ENCODE measurements around the gene TH.

TH gene

DNA sequence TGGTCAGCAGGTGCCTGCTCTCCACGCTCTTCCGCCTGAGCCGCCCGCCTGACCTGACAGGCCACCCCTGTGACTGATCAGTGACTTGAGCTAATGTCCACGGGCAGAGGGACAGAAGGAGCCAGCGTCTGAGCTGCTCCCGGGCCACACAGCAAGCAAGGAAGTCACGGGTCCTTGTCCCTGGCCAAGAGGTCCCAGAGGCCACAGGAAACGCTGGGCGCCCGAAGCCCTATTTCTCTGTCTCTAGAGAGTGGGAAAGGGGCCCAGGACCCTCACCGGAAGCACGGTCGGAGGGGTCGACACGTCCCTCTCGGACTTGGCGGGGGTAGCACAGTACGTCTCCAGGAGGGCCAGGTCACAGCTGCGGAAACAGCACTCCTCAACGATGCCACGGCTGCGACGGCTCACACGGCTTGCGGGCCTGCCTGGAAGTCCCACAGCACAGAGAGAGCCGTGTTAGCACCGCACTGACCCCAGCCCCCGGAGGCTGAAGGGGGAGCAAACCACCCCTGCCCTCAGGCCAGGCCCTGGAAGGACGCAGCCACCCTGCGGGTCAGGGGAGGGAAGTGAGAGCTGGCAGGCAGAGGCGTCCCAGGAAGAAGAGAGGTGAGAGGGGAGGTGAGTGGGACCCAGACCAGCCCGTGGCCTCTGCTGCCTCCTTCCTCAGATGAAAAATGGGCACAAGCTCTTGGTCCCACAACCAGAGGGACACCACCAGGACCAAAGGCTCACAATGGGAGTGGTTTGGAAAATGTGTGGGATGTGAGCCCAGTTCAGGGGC lies 38.2 kb downstream of the TH start:
- H4K20me1 ChIP-seq (ENCODE audit: insufficient read depth, low read length): no peaks in the 10 kb centered on the region
- H3K36me3 ChIP-seq (ENCODE audit: insufficient read depth, low read length): no peaks in the 10 kb centered on the region
- no peaks in the 10 kb centered on the region for H3F3A ChIP-seq (ENCODE audit: insufficient read depth, low read length)
- H3K9ac ChIP-seq (ENCODE audit: low read length): no peak overlapping the region
- no peaks in the 10 kb centered on the region for H3K79me2 ChIP-seq (ENCODE audit: insufficient read depth, low read length)
- no peak overlapping the region for H3K4me2 ChIP-seq (ENCODE audit: low read length)
- TF ChIP-seq, protein P1, sequence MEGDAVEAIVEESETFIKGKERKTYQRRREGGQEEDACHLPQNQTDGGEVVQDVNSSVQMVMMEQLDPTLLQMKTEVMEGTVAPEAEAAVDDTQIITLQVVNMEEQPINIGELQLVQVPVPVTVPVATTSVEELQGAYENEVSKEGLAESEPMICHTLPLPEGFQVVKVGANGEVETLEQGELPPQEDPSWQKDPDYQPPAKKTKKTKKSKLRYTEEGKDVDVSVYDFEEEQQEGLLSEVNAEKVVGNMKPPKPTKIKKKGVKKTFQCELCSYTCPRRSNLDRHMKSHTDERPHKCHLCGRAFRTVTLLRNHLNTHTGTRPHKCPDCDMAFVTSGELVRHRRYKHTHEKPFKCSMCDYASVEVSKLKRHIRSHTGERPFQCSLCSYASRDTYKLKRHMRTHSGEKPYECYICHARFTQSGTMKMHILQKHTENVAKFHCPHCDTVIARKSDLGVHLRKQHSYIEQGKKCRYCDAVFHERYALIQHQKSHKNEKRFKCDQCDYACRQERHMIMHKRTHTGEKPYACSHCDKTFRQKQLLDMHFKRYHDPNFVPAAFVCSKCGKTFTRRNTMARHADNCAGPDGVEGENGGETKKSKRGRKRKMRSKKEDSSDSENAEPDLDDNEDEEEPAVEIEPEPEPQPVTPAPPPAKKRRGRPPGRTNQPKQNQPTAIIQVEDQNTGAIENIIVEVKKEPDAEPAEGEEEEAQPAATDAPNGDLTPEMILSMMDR (IDR thresholded peaks at IDR 0.05; ENCODE audit: low read length): no peak
- TF ChIP-seq EZH2 (IDR thresholded peaks at IDR 0.05; ENCODE audit: borderline replicate concordance, low read length): no peak
- no peaks in the 10 kb centered on the region for H3K4me1 ChIP-seq (ENCODE audit: insufficient read depth, low read length, severe bottlenecking)
- no peak overlapping the region for H3K27ac ChIP-seq (ENCODE audit: low read depth, low read length, poor library complexity, severe bottlenecking)
- H2AFZ ChIP-seq (ENCODE audit: low read length): no peak overlapping the region
- H3K9me3 ChIP-seq (ENCODE audit: low read length): no peaks in the 10 kb centered on the region
- H3K9me2 ChIP-seq (ENCODE audit: low read depth, low read length): no peaks in the 10 kb centered on the region
- H3K4me3 ChIP-seq (ENCODE audit: low read depth, low read length, poor library complexity, severe bottlenecking): no peak overlapping the region
- H3K27me3 ChIP-seq (ENCODE audit: insufficient read depth, low read length): no peaks in the 10 kb centered on the region

DNA sequence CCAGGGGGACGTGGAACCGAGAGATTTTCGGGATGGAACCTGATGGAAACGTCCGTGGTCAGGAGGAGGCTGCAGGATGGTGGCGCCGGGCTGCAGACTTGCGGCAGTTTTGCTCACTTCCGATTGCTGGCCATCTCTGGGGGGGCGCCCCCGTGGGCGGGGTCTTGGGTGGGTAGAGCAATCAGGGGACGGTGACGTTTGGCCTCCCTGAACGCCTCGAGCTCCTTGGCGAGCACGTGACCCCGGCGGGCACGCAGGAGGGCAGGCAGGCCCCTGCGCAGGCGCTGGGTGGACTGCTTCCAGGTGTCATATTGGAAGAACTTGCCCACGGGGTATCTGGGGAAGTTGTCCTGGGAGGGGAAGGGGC lies 38.8 kb downstream of the TH start:
- Histone ChIP-seq H3K4me1 (ENCODE audit: insufficient read depth, low read length, severe bottlenecking) (no peaks in the 10 kb centered on the region), H3K9me2 (ENCODE audit: low read depth, low read length) (no peaks in the 10 kb centered on the region), H3K36me3 (ENCODE audit: insufficient read depth, low read length) (no peaks in the 10 kb centered on the region), H3K27me3 (ENCODE audit: insufficient read depth, low read length) (no peaks in the 10 kb centered on the region), H3F3A (ENCODE audit: insufficient read depth, low read length) (no peaks in the 10 kb centered on the region), H3K4me3 (ENCODE audit: low read depth, low read length, poor library complexity, severe bottlenecking) (no peak overlapping the region), H4K20me1 (ENCODE audit: insufficient read depth, low read length) (no peaks in the 10 kb centered on the region), H3K9me3 (ENCODE audit: low read length) (no peaks in the 10 kb centered on the region), H3K79me2 (ENCODE audit: insufficient read depth, low read length) (no peaks in the 10 kb centered on the region), H3K9ac (ENCODE audit: low read length) (no peak overlapping the region), H3K27ac (ENCODE audit: low read depth, low read length, poor library complexity, severe bottlenecking) (no peak overlapping the region), H3K4me2 (ENCODE audit: low read length) (no peak overlapping the region), H2AFZ (ENCODE audit: low read length) (no peak overlapping the region)
- TF ChIP-seq EZH2 (IDR thresholded peaks at IDR 0.05; ENCODE audit: borderline replicate concordance, low read length): no peak
- TF ChIP-seq, protein P1 (IDR thresholded peaks at IDR 0.05; ENCODE audit: low read length): no peak

DNA sequence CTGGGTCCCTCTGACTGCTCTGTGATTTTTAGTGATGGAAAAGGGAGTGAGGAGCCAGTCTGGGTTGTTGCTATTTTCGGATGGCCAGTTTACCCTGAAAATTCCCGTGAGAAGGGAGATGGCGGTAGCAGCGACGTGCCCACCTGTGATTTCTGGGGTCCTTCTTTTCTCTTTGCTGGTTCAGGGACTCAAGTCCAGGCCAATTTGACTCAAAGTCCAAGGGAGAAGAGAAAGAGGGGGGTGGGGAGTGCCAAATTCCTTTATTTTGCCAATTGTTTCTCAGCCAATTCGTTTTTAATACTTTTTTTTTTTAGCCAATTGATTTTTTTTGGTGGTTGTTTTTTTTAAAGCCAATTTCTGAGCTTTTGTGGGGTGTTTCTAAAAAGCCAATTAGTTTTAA lies 39.4 kb downstream of the TH start:
- H3K4me2 ChIP-seq (ENCODE audit: low read length): no peak overlapping the region
- no peaks in the 10 kb centered on the region for H3K4me1 ChIP-seq (ENCODE audit: insufficient read depth, low read length, severe bottlenecking)
- no peak for TF ChIP-seq EZH2 (IDR thresholded peaks at IDR 0.05; ENCODE audit: borderline replicate concordance, low read length)
- TF ChIP-seq, protein P1 (IDR thresholded peaks at IDR 0.05; ENCODE audit: low read length): no peak
- no peaks in the 10 kb centered on the region for H3K9me3 ChIP-seq (ENCODE audit: low read length)
- H3K27ac ChIP-seq (ENCODE audit: low read depth, low read length, poor library complexity, severe bottlenecking): no peak overlapping the region
- no peaks in the 10 kb centered on the region for H3K27me3 ChIP-seq (ENCODE audit: insufficient read depth, low read length)
- no peak overlapping the region for H2AFZ ChIP-seq (ENCODE audit: low read length)
- no peaks in the 10 kb centered on the region for H3K79me2 ChIP-seq (ENCODE audit: insufficient read depth, low read length)
- H3F3A ChIP-seq (ENCODE audit: insufficient read depth, low read length): no peaks in the 10 kb centered on the region
- H4K20me1 ChIP-seq (ENCODE audit: insufficient read depth, low read length): no peaks in the 10 kb centered on the region
- no peak overlapping the region for H3K9ac ChIP-seq (ENCODE audit: low read length)
- no peak overlapping the region for H3K4me3 ChIP-seq (ENCODE audit: low read depth, low read length, poor library complexity, severe bottlenecking)
- no peaks in the 10 kb centered on the region for H3K36me3 ChIP-seq (ENCODE audit: insufficient read depth, low read length)
- no peaks in the 10 kb centered on the region for H3K9me2 ChIP-seq (ENCODE audit: low read depth, low read length)
